Activated effector memory CD4-positive, alpha-beta T cell treated with Interleukin-2 at 50 U/mL for 16 hours (primary cell): ENCODE measurements around the gene CEP250.
"Not testable (repeated sequence)": the region's sequence is repeated elsewhere in the genome, so short reads cannot be mapped to it uniquely, and the experiment has no call there.

Experiments used
- DNase-seq: peaks from one replicate; pipeline ENCODE4 v3.0.0-alpha.2; 2020

The CEP250 gene

GRCh38 chr20:35496481-35496880 is 41.1 kb downstream of the CEP250 start:
- no peak for DNase-seq

- no peak for DNase-seq
Observed at GRCh38 chr20:35497320-35497719, 41.9 kb downstream of the CEP250 start.

- DNase-seq = no peak
Observed at GRCh38 chr20:35497780-35498189, 42.4 kb downstream of the CEP250 start.

GRCh38 chr20:35499271-35499670 is 43.9 kb downstream of the CEP250 start:
- DNase-seq = no peak

- no peak for DNase-seq
Observed at GRCh38 chr20:35502352-35502751, 47.0 kb downstream of the CEP250 start.

- no peak for DNase-seq
Observed at GRCh38 chr20:35503281-35503680, 47.9 kb downstream of the CEP250 start.

- DNase-seq = no peak
Observed at GRCh38 chr20:35503841-35504561, 48.6 kb downstream of the CEP250 start.

- no peak for DNase-seq
Observed at GRCh38 chr20:35504751-35505150, 49.4 kb downstream of the CEP250 start.

- DNase-seq = no peak
Observed at GRCh38 chr20:35506179-35506578, 50.8 kb downstream of the CEP250 start.

GRCh38 chr20:35506872-35507638 is 51.7 kb downstream of the CEP250 start:
- DNase-seq = no peak

- DNase-seq = no peak
Observed at GRCh38 chr20:35508493-35509218, 53.3 kb downstream of the CEP250 start.

GRCh38 chr20:35510951-35511735 is 55.7 kb downstream of the CEP250 start:
- no peak for DNase-seq

- DNase-seq = no peak
Observed at GRCh38 chr20:35511814-35512420, 56.5 kb downstream of the CEP250 start.

- DNase-seq = no peak
Observed at GRCh38 chr20:35514371-35514932, 59.1 kb downstream of the CEP250 start.

- DNase-seq = no peak
Observed at GRCh38 chr20:35515341-35515740, 59.9 kb downstream of the CEP250 start.

GRCh38 chr20:35515949-35516645 is 60.7 kb downstream of the CEP250 start:
- no peak for DNase-seq

GRCh38 chr20:35517125-35517524 is 61.7 kb downstream of the CEP250 start:
- no peak for DNase-seq

- not testable (repeated sequence) for DNase-seq
Observed at GRCh38 chr20:35517767-35518166, 62.4 kb downstream of the CEP250 start.

GRCh38 chr20:35518955-35519354 is 63.6 kb downstream of the CEP250 start:
- no peak for DNase-seq

GRCh38 chr20:35523298-35523888 is 68.0 kb downstream of the CEP250 start:
- no peak for DNase-seq

- DNase-seq = no peak
Observed at GRCh38 chr20:35525639-35526038, 70.2 kb downstream of the CEP250 start.
